Measurements from ENCODE around the gene PTOV1.

The PTOV1 gene

DNA sequence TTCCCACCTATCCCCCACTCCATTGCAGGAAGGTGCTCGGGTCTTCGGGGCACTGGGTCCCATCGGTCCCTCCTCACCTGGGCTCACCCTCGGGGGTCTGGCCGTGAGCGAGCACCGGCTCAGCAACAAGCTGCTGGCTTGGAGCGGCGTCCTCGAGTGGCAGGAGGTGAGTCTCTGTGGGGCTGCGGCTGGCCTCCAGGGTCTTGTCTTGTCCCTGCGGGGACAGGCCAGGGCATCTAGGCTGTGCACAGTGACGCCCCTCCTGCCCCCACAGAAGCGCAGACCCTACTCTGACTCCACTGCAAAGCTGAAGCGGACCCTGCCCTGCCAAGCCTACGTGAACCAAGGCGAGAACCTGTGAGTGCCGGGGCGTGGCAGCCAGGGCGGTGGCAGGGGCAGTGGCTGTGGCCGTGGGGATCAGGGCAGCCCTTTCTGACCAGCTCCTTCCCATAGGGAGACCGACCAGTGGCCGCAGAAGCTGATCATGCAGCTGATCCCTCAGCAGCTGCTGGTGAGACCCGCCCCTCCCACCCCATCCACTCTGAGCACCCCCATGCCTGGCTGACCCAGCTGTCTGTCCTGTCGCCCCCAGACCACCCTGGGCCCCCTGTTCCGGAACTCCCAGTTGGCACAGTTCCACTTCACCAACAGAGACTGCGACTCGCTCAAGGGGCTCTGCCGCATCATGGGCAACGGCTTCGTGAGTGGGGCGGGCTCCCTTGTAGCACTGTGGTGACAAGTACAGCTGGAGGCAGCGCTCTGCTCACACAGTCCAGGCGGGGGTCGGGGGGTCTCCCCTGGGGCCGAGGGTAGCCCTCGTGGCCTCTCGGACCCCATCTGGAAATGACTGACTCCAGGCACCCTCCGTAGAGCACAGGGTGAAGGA lies 3.7 kb downstream of the PTOV1 start:
- H2BK120ac ChIP-seq (ENCODE audit: low read depth, low read length): no peak overlapping the region
- no peak overlapping the region for H3K23ac ChIP-seq (ENCODE audit: low read length in 2 of 2)
- no peak overlapping the region for H2BK15ac ChIP-seq (ENCODE audit: low read depth, poor library complexity, severe bottlenecking)
- DNase-seq: no peak
- H3K79me1 ChIP-seq (replicated peaks; ENCODE audit: low read length, poor library complexity, severe bottlenecking): peaks cover 11% of the 10 kb centered on the region
- H2BK5ac ChIP-seq (ENCODE audit: low read depth, low read length, poor library complexity, severe bottlenecking): no peak overlapping the region
- H3K27ac ChIP-seq (ENCODE audit: low read length, poor library complexity, severe bottlenecking): no peak overlapping the region
- H3K18ac ChIP-seq (ENCODE audit: low read depth in 1 of 2, low read length in 2 of 2): no peak overlapping the region
- no peak overlapping the region for H2AK5ac ChIP-seq (ENCODE audit: low read length, severe bottlenecking)
- no peak overlapping the region for H4K91ac ChIP-seq (ENCODE audit: low read length)
- WGBS: 96% methylated on average over 39 of the region's 39 CpGs
- H3K14ac ChIP-seq (ENCODE audit: low read length in 2 of 2): no peak overlapping the region
- H2BK12ac ChIP-seq (ENCODE audit: low read length in 2 of 2): no peak overlapping the region
- no peaks in the 10 kb centered on the region for H3K27me3 ChIP-seq (ENCODE audit: control insufficient read depth in 1 of 2, insufficient read depth in 1 of 2, low read length in 2 of 2)
- H2AFZ ChIP-seq (ENCODE audit: low read depth, low read length): no peak overlapping the region
- peaks cover 39 to 53% of the 10 kb centered on the region in 2 experiments for H3K36me3 ChIP-seq (ENCODE audit: control insufficient read depth in 1 of 2, insufficient read depth in 2 of 2, low read depth in 1 of 2, low read length in 2 of 2)
- no peak overlapping the region for H3K4me2 ChIP-seq (ENCODE audit: low read length, poor library complexity, severe bottlenecking)
- H3K9me3 ChIP-seq (ENCODE audit: control insufficient read depth, low read length): no peaks in the 10 kb centered on the region
- no peak overlapping the region for H3K9ac ChIP-seq (ENCODE audit: low read length)
- no peak overlapping the region for H4K8ac ChIP-seq (ENCODE audit: low read length)
- peaks cover 48% of the 10 kb centered on the region for H3K4me1 ChIP-seq (ENCODE audit: control insufficient read depth, insufficient read depth, low read depth, low read length)
- no peak overlapping the region for H3K4ac ChIP-seq (ENCODE audit: low read depth in 1 of 2, low read length in 2 of 2)
- H3K4me3 ChIP-seq (ENCODE audit: insufficient read depth in 1 of 2, low read depth in 1 of 2, low read length in 2 of 2): no peak overlapping the region

GRCh38 chr19:49855277-49855675 lies 4.3 kb downstream of the PTOV1 start:
- H3K14ac ChIP-seq (ENCODE audit: low read length in 2 of 2): no peak overlapping the region
- peaks cover 50% of the 10 kb centered on the region for H3K4me1 ChIP-seq (ENCODE audit: control insufficient read depth, insufficient read depth, low read depth, low read length)
- H2BK5ac ChIP-seq (ENCODE audit: low read depth, low read length, poor library complexity, severe bottlenecking): no peak overlapping the region
- peak overlapping the region; percentile 43 for H4K91ac ChIP-seq (ENCODE audit: low read length)
- no peak overlapping the region for H3K18ac ChIP-seq (ENCODE audit: low read depth in 1 of 2, low read length in 2 of 2)
- no peak overlapping the region for H3K4me2 ChIP-seq (ENCODE audit: low read length, poor library complexity, severe bottlenecking)
- no peak overlapping the region for H3K27ac ChIP-seq (ENCODE audit: low read length, poor library complexity, severe bottlenecking)
- no peak overlapping the region for H2AK5ac ChIP-seq (ENCODE audit: low read length, severe bottlenecking)
- no peaks in the 10 kb centered on the region for H3K9me3 ChIP-seq (ENCODE audit: control insufficient read depth, low read length)
- WGBS: 94% methylated on average over 12 of the region's 12 CpGs
- no peak overlapping the region for H3K4ac ChIP-seq (ENCODE audit: low read depth in 1 of 2, low read length in 2 of 2)
- H4K8ac ChIP-seq (ENCODE audit: low read length): no peak overlapping the region
- H3K36me3 ChIP-seq (ENCODE audit: control insufficient read depth in 1 of 2, insufficient read depth in 2 of 2, low read depth in 1 of 2, low read length in 2 of 2): peaks cover 44 to 59% of the 10 kb centered on the region in 2 experiments
- no peaks in the 10 kb centered on the region for H3K27me3 ChIP-seq (ENCODE audit: control insufficient read depth in 1 of 2, insufficient read depth in 1 of 2, low read length in 2 of 2)
- H2BK12ac ChIP-seq (ENCODE audit: low read length in 2 of 2): no peak overlapping the region
- peaks cover 6% of the 10 kb centered on the region for H3K79me1 ChIP-seq (replicated peaks; ENCODE audit: low read length, poor library complexity, severe bottlenecking)
- no peak overlapping the region for H3K4me3 ChIP-seq (ENCODE audit: insufficient read depth in 1 of 2, low read depth in 1 of 2, low read length in 2 of 2)
- no peak for DNase-seq
- no peak overlapping the region for H3K9ac ChIP-seq (ENCODE audit: low read length)
- no peak overlapping the region for H2AFZ ChIP-seq (ENCODE audit: low read depth, low read length)
- H2BK15ac ChIP-seq (ENCODE audit: low read depth, poor library complexity, severe bottlenecking): no peak overlapping the region
- no peak overlapping the region for H2BK120ac ChIP-seq (ENCODE audit: low read depth, low read length)
- no peak overlapping the region for H3K23ac ChIP-seq (ENCODE audit: low read length in 2 of 2)

DNA sequence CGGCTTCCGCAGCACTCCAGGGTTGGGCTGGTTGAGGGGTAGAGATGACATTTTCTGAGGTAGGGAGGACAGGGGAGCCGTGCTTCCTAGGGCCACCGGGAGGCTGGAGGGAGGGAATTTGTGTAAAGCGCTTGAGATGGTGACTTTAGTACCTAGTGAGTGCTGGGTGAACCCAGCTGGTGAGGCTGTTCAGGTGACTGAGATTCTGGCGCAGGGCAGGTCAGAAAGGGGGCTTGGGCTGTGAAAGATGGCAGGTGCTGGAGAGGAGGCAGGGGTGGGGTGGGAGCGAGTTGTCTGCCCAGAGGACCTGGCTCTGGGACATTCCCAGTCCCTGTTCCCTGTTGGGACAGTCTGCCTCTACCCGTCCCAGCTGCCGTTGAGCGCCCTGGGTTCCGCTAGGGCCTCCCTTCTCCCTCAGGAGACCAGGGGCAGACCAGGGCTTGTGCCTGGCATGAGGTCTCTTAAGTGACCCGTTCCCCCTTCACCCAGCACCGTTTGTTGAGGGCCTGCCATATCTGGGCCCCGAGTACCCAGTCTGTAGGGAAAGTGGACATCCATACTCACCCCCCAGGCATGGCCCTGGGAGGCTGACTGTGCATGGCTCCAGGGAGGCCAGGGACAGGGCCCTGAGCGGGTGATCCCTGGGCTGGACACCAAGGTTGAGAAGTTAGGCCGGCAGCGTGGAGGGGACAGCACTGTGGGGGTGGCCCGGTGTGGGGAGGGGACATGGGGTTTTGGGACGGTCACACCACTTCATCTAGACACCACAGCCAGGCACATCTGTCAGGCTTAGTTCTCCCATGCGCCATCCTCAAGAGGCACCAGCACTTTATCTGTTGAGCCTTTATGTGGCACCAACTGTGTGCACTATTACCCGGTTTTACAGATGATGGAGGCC lies 5.0 kb downstream of the PTOV1 start:
- 92% methylated on average over 18 of the region's 21 CpGs for WGBS
- Histone ChIP-seq H2BK15ac (ENCODE audit: low read depth, poor library complexity, severe bottlenecking) (no peak overlapping the region), H2AFZ (ENCODE audit: low read depth, low read length) (no peak overlapping the region), H2BK5ac (ENCODE audit: low read depth, low read length, poor library complexity, severe bottlenecking) (no peak overlapping the region), H2BK12ac (ENCODE audit: low read length in 2 of 2) (no peak overlapping the region), H4K8ac (ENCODE audit: low read length) (no peak overlapping the region), H4K91ac (ENCODE audit: low read length) (no peak overlapping the region), H3K23ac (ENCODE audit: low read length in 2 of 2) (no peak overlapping the region), H3K14ac (ENCODE audit: low read length in 2 of 2) (no peak overlapping the region), H3K27me3 (ENCODE audit: control insufficient read depth in 1 of 2, insufficient read depth in 1 of 2, low read length in 2 of 2) (no peaks in the 10 kb centered on the region), H3K36me3 (ENCODE audit: control insufficient read depth in 1 of 2, insufficient read depth in 2 of 2, low read depth in 1 of 2, low read length in 2 of 2) (peaks cover 51 to 66% of the 10 kb centered on the region in 2 experiments), H3K4ac (ENCODE audit: low read depth in 1 of 2, low read length in 2 of 2) (no peak overlapping the region), H2AK5ac (ENCODE audit: low read length, severe bottlenecking) (no peak overlapping the region), H3K79me1 (replicated peaks; ENCODE audit: low read length, poor library complexity, severe bottlenecking) (peaks cover 9% of the 10 kb centered on the region), H3K27ac (ENCODE audit: low read length, poor library complexity, severe bottlenecking) (no peak overlapping the region), H3K18ac (ENCODE audit: low read depth in 1 of 2, low read length in 2 of 2) (no peak overlapping the region), H3K4me2 (ENCODE audit: low read length, poor library complexity, severe bottlenecking) (no peak overlapping the region), H3K4me1 (ENCODE audit: control insufficient read depth, insufficient read depth, low read depth, low read length) (peaks cover 55% of the 10 kb centered on the region), H3K9ac (ENCODE audit: low read length) (no peak overlapping the region), H3K9me3 (ENCODE audit: control insufficient read depth, low read length) (no peaks in the 10 kb centered on the region), H3K4me3 (ENCODE audit: insufficient read depth in 1 of 2, low read depth in 1 of 2, low read length in 2 of 2) (no peak overlapping the region), H2BK120ac (ENCODE audit: low read depth, low read length) (no peak overlapping the region)
- no peak for DNase-seq

- H2BK15ac ChIP-seq (ENCODE audit: low read depth, poor library complexity, severe bottlenecking): no peak overlapping the region
- no peak overlapping the region for H3K14ac ChIP-seq (ENCODE audit: low read length in 2 of 2)
- WGBS: 97% methylated on average over 17 of the region's 18 CpGs
Measured at GRCh38 chr19:49856574-49857021, 5.6 kb downstream of the PTOV1 start.

More at GRCh38 chr19:49856574-49857021, 5.6 kb downstream of the PTOV1 start:
- peaks cover 55% of the 10 kb centered on the region for H3K4me1 ChIP-seq (ENCODE audit: control insufficient read depth, insufficient read depth, low read depth, low read length)
- H2BK120ac ChIP-seq (ENCODE audit: low read depth, low read length): no peak overlapping the region
- no peak overlapping the region for H2BK12ac ChIP-seq (ENCODE audit: low read length in 2 of 2)
- no peak overlapping the region for H3K23ac ChIP-seq (ENCODE audit: low read length in 2 of 2)
- H3K9me3 ChIP-seq (ENCODE audit: control insufficient read depth, low read length): no peaks in the 10 kb centered on the region
- H2BK5ac ChIP-seq (ENCODE audit: low read depth, low read length, poor library complexity, severe bottlenecking): no peak overlapping the region
- no peak overlapping the region for H3K4me3 ChIP-seq (ENCODE audit: insufficient read depth in 1 of 2, low read depth in 1 of 2, low read length in 2 of 2)
- H3K18ac ChIP-seq (ENCODE audit: low read depth in 1 of 2, low read length in 2 of 2): no peak overlapping the region
- H2AK5ac ChIP-seq (ENCODE audit: low read length, severe bottlenecking): no peak overlapping the region
- no peaks in the 10 kb centered on the region for H3K27me3 ChIP-seq (ENCODE audit: control insufficient read depth in 1 of 2, insufficient read depth in 1 of 2, low read length in 2 of 2)
- DNase-seq: no peak
- no peak overlapping the region for H3K4ac ChIP-seq (ENCODE audit: low read depth in 1 of 2, low read length in 2 of 2)
- peaks cover 9% of the 10 kb centered on the region for H3K79me1 ChIP-seq (replicated peaks; ENCODE audit: low read length, poor library complexity, severe bottlenecking)
- H3K4me2 ChIP-seq (ENCODE audit: low read length, poor library complexity, severe bottlenecking): no peak overlapping the region
- H3K9ac ChIP-seq (ENCODE audit: low read length): no peak overlapping the region
- H4K8ac ChIP-seq (ENCODE audit: low read length): no peak overlapping the region
- H3K36me3 ChIP-seq (ENCODE audit: control insufficient read depth in 1 of 2, insufficient read depth in 2 of 2, low read depth in 1 of 2, low read length in 2 of 2): peaks cover 55 to 73% of the 10 kb centered on the region in 2 experiments
- H3K27ac ChIP-seq (ENCODE audit: low read length, poor library complexity, severe bottlenecking): no peak overlapping the region
- H2AFZ ChIP-seq (ENCODE audit: low read depth, low read length): no peak overlapping the region
- H4K91ac ChIP-seq (ENCODE audit: low read length): no peak overlapping the region
